NCI-H748 (cell line): Measurements from ENCODE around the gene HCFC1.

Source experiments
- DNase-seq: peaks from one replicate; lab custom pipeline; 2025; ENCODE audit not compliant: unreplicated experiment; lab: John Stamatoyannopoulos, UW

Gene HCFC1

DNA sequence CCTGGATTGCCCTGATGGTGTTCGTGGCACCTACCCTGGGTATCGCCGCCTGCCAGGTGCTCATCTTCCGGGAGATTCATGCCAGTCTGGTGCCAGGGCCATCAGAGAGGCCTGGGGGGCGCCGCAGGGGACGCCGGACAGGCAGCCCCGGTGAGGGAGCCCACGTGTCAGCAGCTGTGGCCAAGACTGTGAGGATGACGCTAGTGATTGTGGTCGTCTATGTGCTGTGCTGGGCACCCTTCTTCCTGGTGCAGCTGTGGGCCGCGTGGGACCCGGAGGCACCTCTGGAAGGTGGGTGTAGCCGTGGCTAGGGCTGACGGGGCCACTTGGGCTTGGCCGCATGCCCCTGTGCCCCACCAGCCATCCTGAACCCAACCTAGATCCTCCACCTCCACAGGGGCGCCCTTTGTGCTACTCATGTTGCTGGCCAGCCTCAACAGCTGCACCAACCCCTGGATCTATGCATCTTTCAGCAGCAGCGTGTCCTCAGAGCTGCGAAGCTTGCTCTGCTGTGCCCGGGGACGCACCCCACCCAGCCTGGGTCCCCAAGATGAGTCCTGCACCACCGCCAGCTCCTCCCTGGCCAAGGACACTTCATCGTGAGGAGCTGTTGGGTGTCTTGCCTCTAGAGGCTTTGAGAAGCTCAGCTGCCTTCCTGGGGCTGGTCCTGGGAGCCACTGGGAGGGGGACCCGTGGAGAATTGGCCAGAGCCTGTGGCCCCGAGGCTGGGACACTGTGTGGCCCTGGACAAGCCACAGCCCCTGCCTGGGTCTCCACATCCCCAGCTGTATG is 65.3 kb downstream of the HCFC1 start:
- DNase-seq: no peak

DNA sequence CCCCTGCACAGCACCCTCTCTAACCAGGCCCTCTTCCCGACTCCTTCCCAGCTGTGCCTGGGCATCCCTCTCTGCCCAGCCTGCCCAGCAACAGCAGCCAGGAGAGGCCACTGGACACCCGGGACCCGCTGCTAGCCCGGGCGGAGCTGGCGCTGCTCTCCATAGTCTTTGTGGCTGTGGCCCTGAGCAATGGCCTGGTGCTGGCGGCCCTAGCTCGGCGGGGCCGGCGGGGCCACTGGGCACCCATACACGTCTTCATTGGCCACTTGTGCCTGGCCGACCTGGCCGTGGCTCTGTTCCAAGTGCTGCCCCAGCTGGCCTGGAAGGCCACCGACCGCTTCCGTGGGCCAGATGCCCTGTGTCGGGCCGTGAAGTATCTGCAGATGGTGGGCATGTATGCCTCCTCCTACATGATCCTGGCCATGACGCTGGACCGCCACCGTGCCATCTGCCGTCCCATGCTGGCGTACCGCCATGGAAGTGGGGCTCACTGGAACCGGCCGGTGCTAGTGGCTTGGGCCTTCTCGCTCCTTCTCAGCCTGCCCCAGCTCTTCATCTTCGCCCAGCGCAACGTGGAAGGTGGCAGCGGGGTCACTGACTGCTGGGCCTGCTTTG is 66.0 kb downstream of the HCFC1 start:
- no peak for DNase-seq

DNA sequence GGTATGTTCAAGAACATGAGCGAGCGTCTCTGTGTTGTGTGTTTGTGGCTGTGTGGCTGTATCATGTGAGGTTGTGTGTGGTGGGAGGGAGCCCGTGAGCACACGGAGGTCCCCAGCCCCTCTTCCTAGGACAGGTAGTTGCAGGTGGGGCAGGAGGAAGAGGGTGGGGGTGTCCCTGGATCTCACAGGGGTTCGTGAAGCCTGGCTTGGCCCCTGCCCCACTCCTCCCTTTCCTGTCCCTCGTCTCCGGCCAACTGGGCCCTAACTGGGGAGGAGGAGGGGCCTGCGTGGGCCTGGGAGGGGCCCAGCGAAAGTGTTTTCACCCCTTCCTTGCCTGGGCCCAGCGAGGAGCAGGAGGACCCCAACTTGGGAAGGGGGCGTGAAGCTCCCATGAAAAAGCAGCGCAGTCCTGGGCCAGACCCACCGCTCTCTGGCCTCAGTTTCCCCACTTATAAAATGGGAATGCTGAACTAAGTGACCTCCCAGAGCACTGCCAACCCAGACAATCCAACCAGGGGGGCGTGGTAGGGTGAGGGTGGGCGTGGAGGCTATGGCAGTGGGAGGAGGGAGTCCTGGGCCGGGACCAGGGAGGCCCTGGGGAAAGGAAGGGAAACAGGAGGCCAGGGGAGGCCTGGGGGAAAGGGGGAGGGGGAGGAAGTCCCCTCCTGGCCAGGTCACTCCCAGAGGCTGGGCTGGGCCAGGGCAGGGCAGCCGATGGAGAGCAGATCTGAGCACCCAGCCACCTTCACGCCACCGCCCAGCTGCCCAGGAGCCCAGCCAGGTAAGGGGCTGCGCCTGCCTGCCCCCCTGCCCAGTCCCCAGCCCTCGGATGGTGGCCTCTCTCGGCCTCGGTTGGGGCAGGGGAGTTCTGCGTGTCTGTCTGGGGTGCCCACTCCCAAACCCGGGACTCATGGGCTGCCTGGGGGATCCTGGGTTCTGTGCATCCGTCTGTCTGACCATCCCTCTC is 67.3 kb downstream of the HCFC1 start, which contains the start of gene AVPR2:
TSS of gene AVPR2 (plus strand) at position 683 of the 967 bp plus-strand sequence. CDS start 473 bp downstream, outside the sequence.
- no peak for DNase-seq

DNA sequence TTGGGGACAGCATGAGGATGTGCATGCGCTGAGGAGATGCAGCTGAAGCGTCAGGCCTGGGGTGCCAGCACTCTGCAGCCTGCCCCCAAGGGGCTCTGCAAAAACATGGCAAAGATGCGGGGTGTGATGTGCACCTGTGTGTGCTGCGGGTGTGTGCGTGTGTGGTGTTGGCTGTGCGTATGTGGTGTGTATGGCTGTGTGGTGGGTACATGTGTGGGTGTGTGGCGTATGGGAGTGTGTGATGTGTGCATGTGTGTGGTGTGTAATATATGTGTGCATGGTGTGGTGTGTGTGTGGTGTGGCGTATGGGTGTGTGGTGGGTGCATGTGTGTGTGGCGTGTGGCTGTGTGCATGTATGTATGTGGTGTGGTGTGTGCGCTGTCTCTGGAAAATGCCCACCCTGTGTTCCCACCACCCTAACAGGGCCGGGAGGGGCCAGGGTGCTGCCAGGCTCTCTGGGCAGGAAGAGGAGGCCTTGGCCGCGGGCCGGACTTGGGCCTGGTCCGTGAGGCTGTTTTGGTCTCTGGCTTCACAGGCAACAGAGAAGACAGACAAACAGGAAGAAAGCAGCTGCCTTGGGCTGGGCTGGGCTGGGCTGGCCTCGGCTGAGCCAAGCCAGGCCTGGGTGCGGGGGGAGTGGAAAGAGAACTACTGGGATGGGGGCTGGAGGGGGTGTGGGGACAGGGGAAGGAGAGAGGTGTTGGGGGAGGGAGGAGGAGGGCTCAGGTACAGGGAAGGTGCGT is 68.2 kb downstream of the HCFC1 start:
- no peak for DNase-seq

DNA sequence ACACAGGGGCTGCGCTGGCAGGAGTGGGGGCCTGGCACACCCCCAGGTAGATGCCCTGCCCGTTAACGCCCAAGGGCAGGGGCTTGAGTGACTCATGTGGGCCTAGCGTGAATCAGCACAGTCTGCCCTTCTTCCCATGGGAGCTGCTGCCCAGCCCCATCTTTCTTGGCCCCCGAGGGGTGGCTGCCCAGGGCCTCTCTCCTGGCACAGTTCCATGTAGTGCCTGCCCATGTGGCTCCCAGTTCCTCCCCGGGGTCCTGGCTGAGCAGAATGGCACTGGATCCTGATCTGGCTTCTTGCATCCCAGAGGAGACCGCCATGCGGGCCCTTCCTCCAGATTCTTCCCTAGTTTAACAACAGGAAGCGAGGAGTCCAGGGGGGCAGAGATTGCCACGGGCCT is 69.2 kb downstream of the HCFC1 start:
- no peak for DNase-seq

DNA sequence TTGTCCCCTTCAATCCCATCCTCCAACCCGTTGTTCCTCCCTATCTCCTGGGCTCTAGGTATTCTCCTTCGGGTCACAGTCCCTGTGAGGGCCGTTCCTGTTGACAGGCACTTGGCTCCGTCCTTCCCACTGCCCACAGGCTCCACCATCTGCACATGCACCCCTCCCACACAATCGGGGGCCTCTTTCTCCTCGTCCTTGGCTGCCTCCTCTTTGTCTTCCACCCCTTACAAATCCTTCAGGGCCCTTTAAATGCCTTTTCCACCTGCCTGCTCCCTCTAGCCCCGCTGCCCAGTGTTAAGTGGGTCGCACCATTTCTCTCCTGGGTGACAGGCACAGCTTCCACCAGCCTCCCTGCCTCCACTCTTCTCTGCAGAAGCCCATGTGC is 69.9 kb downstream of the HCFC1 start:
- DNase-seq: no peak

DNA sequence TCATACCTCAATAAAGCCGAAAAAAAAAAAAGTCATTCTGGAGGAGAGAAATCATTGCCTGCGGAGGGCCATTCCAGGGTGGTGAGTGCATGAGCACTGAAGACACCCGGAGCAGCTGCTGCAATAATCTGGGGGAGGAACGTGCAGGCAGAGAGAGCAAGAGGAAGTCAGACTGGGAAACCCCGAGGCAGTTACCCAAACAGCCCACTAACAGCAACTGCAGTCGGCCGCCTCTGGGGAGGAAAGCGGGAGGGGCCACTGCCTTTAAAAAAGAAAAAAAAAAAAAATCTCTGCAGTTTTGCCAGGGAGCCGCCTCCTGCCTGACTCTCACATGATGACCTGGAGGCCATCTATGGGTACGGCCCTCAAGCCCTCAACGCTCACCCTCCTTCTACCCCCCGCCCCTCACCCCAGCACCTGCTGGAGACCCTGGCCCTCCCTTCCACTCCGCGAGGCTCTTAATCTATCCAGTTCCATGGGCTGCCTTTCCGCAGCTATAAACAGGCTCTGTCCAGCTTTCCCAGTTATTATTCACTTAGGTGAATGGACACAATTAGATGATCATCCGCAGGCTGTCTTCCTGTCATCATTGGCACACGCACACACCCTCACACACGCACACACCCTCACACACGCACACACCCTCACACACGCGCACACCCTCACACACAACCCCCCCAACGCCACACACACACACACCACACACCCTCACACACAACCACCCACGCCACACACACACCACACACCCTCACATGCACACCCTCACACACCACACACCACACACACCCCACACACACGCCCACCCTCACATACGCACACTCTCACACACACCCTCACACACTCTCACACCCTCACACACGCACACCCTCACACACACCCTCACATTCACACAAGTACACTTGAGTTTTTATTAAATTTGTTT is 70.5 kb downstream of the HCFC1 start:
- DNase-seq: peak; percentile 47

DNA sequence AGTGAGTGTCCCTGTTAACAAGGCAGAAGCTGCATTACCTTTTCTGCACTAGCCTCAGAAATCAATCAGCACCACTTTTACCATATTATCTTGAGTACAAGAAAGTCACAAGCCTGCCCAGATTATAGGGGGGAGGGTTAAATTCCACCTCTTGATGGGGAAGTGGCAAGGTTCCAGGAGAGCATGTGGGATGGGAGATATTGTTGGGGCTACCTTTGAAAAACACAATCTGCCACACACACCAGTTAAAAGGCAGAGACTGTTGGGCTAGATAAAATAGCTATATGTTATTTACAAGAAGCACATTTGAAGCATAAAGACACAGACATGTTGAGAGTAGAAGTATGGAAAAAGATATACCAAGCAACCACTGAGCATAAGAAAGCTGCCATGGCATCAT is 73.7 kb downstream of the HCFC1 start:
- DNase-seq: no peak
